Measurements from ENCODE around the gene PFKFB4.

DNA sequence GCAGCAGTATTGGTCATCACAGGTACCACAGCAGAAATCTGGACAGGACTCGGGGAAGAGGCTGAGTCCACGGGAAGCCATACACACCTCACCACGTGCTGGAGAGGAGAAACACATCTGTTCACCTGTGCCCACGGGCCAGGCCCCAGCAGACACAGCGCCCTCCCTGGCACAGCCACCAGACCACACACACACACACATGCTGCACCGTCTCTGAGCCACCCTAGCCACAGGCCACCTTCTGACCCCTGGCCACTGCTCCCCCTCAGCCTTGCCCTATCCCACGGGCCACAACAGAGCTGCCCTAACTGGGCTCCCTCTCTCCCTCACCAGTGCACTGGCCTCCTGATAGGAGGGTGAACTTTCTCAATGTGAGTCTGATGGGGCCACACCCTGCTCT, 55.4 kb downstream of the PFKFB4 start:
- TF ChIP-seq, protein P1, sequence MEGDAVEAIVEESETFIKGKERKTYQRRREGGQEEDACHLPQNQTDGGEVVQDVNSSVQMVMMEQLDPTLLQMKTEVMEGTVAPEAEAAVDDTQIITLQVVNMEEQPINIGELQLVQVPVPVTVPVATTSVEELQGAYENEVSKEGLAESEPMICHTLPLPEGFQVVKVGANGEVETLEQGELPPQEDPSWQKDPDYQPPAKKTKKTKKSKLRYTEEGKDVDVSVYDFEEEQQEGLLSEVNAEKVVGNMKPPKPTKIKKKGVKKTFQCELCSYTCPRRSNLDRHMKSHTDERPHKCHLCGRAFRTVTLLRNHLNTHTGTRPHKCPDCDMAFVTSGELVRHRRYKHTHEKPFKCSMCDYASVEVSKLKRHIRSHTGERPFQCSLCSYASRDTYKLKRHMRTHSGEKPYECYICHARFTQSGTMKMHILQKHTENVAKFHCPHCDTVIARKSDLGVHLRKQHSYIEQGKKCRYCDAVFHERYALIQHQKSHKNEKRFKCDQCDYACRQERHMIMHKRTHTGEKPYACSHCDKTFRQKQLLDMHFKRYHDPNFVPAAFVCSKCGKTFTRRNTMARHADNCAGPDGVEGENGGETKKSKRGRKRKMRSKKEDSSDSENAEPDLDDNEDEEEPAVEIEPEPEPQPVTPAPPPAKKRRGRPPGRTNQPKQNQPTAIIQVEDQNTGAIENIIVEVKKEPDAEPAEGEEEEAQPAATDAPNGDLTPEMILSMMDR (IDR thresholded peaks at IDR 0.05; ENCODE audit: insufficient read depth, low read length, poor library complexity, severe bottlenecking), result no peak
- no peak for TF ChIP-seq EZH2phosphoT487 (conservative IDR thresholded peaks at IDR 0.05; ENCODE audit: low read length)

Data from SU-DHL-6 (cell line).